Kidney tubule cell (primary cell): ENCODE data around the gene GNS.
"Not testable (repeated sequence)": the region's sequence is repeated elsewhere in the genome, so short reads cannot be mapped to it uniquely, and the experiment has no call there.

Source experiments
- DNase-seq: peaks from one replicate; pipeline ENCODE4 v3.0.0-alpha.2; 2018; ENCODE audit warnings: low spot score

Gene GNS

DNA sequence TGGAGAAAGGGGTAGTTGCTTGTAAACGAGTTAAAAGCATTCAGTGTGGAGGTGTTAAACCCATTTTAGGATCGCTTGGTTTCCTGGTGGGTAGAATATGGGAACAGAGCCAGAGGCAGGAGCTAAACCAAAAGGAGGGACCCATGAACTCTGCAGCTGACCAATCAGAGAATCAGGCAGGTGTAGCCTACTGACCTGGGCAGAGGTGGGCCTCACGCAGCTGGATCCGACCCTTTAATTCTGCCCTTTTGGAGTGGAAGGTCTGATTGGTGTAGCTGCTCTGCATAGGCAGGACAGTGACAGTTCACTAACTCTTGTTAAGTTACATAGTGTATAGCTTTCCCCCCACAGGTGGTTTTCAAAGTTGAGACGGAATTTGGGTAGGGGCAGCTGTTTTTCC is 63.7 kb downstream of the GNS start:
- no peak for DNase-seq

DNA sequence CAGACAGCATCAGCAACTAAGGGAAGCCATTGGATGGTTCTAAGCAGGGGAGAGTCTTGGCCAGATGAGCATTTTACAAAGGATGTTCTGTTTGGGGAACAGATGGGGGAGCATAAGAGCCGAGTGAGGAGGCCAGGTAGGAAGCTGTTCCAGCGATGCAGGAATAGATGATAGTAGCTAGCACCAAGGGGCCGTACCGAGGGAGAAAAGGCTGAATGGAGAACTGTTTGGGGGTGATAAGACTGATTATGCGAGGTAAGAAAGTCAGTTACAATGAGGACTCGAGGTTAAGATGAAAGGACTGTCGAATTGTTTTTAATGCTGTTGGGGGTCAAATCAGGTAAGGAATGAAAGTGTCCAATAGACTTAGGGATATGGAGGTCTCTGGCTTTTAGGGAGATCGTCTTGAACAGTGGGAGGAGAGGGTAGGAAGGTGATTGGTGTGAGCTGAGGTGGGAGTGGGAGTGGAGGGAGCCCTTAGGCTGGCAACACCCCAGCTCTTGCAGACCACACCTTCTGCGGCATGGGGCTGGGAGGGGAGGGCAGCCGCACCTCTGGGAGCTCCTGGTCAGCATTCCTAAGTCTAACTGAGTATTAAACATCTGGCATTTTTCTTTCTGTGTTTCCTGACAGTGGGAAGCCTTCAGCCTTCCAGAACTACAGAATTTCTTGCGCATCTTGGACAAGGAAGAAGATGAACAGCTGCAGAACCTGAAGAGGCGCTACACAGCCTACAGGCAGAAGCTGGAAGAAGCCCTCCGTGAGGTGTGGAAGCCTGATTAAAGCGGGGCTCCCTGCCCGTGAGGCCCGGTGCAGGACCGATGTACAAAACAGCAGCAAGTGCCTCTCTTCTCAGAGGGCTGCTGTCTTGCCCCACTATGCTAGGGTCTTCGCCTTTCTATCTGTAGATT is 64.8 kb downstream of the GNS start:
- DNase-seq, result no peak

DNA sequence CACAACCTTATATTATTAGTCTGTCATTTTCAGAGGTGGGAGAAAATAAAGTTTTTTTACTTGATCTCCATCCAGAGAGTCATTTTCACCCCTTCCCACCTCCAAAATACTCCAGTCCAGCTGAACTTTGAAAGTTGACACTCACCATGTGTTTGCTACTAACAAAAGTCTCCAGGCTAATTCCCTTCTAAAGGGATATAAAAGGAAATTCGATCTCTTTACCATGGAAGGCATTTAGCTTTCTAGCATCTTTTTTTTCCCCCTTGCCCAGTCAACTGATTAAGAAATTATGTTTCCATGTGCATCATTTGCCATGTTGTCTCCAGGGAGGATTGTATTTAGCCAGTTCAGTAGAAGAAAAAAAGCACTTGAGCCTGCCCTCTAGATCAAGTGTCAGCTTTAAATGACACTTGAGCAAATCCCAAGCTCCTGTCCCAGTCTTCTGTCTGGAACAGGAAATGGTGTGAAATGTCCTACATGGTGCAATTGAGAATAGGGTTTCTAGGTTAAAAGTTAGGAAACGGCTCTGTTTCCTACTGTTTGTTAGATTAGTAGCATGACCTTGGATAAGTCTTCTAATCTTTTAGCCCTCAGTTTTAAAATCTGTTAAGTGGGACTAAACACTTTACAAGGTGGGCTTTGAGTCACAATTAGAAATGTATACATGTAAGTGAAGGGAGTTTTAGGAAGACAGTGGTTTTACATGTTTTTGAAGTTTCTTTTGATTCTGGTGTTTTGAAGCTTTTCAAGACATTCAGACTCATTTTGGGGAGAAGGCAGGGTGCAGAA is 67.2 kb downstream of the GNS start:
- DNase-seq, result no peak

DNA sequence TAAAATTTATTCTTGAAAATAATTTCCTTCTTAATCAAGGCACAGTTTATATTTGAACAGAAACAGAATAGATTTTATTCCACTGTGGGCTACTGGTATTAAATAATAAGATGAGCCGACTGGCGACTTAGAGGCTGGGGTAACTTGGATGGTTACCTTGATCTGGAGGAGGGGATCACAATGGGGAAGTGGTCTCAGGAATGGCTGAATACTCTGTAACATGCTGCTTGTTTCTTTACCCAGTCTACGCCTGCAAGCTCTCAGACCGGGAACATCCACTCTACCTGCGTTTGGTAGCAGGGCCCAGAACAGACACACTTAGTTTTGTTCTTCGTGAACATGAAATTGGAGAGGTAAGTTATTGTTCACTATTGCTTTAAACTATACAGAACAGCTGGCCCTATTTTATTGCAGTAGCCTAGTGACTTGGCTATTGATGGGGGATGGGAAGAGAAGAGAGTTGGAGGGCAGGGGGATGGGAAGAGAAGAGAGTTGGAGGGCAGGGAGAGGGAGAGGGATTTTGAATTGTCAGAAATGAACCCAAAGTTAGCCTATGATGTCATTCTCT is 67.9 kb downstream of the GNS start:
- DNase-seq, result no peak

DNA sequence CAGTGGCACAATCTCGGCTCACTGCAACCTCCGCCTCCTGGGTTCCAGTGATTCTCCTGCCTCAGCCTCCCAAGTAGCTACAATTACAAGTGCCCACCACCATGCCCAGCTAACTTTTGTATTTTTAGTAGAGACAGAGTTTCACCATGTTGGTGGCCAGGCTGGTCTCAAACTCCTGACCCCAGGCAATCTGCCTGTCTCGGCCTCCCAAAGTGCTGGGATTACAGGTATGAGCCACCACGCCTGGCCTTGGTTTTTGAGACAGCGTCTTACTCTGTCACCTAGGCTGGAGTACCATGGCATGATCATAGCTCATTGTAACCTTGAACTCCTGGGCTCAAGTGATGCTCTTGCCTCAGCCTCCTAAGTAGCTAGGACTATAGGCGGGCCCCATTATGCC is 69.0 kb downstream of the GNS start:
- DNase-seq, result not testable (repeated sequence)

DNA sequence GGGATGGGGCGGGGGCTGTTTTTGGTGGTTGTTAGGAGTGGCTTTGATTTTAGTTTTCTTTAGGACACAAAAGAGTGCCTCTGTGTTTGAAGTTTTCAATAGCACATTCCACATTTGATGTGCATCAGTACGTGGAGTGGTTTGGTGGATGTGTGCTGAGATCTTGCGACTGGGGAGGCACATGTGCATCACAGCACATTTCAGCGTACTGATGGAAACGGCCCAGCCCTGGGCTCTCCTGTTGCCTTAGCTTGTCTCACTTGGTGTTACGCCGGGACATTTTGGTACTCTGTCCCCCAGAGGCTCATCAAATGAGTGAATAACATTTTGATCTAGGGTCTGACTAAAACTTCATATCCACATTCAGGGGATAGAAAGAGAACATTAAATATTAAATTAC is 70.5 kb downstream of the GNS start:
- no peak for DNase-seq

DNA sequence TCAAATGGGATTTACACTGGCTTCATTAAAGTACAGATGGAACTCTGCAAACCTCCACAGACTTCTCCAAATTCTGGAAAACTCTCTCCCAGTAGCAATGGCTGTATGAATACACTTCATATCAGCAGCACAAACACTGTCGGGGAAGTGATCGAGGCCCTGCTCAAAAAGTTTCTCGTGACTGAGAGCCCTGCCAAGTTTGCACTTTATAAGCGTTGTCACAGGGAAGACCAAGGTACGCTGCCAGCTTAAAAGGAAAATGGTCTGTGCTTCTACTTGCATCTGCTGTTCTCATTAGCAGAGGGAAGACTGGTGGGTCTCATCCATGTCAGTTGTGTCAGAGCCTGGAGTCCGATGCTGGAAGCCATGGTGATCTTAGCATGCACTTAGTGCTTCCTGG is 71.0 kb downstream of the GNS start:
- DNase-seq, result no peak

DNA sequence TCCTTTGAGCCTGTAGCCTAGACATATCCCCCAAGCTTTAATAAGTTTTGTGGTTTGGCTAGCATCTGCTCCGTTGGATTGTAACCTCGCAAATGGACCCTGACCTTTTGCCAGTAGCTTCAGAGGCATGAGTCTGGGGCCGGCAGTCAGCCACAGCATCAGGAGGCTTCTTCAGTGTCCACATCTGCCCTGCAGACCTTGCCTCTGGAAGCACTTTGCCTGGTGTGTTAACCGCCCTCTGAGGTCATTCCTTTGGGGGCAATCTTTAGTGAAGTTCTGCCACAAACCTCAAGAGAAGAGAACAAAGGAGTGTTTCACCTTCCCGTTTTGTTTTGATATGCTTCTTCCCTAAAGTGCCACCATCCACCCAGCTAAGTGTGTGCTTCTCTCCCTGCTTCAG is 71.4 kb downstream of the GNS start:
- no peak for DNase-seq

DNA sequence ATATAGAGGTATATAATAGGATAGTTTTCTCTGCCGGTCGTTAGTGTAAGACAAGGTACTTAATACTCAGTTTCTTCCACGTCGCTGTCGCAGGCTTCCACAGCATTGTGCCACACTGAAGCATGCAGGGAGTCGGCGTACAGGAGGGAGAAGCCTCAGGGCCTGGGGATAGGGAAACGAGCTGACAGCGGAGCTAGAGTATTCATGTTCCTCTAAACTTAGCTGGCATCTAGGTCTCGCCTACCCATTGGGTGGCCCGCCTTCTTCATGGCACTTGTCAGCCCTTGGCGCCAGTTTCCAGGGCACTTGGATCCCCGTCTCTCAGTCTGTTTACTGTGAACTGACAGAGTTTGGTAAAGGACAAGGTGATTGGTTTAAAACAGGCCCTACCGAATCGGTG is 73.6 kb downstream of the GNS start:
- DNase-seq, result no peak

DNA sequence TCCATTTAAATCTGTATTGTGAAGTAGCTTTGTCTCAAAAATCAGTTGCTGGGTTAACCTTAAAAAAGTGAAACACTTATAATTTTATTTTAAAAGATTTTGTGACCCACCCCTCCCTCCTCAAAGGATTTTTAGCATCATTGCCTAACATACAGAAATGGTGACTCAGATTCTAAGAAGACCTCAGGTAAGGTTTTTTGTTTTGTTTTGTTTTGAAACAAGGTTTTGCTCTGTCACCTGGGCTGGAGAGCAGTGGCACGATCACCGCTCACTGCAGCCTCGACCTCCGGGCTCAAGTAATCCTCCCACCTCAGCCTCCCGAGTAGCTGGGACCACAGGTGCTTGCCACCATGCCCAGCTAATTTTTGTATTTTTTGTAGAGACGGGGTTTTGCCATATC is 74.2 kb downstream of the GNS start:
- DNase-seq, result no peak

DNA sequence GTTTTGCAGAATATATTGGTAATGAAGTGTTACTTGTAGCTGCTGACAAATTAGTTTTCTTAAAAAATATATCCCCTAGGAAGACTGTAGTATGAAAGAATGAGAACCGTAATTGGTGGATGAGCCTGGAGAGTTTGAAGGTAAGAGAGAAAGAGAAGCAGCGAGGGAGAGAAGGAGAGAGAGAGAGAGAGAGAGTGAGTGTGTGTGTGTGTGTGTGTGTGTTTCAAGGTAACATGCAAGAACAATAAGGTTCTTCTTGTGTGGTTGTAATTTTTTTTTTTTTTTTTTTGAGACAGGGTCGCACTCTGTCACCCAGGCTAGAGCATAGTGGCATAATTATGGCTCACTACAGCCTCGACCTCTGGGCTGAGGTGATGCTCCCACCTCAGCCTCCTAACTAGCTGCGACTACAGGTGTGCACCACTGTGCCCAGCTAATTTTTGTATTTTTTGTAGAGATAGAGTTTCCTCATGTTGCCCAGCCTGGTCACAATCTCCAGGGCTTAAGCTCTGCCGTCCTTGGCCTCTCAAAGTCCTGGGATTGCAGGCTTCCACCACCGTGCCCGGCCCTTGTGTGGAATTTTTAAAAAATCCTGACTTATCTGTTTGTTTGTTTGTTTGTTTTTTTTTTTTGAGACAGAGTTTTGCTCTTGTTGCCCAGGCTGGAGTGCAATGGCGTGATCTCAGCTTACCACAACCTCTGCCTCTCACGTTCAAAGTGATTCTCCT is 75.2 kb downstream of the GNS start:
- no peak for DNase-seq

DNA sequence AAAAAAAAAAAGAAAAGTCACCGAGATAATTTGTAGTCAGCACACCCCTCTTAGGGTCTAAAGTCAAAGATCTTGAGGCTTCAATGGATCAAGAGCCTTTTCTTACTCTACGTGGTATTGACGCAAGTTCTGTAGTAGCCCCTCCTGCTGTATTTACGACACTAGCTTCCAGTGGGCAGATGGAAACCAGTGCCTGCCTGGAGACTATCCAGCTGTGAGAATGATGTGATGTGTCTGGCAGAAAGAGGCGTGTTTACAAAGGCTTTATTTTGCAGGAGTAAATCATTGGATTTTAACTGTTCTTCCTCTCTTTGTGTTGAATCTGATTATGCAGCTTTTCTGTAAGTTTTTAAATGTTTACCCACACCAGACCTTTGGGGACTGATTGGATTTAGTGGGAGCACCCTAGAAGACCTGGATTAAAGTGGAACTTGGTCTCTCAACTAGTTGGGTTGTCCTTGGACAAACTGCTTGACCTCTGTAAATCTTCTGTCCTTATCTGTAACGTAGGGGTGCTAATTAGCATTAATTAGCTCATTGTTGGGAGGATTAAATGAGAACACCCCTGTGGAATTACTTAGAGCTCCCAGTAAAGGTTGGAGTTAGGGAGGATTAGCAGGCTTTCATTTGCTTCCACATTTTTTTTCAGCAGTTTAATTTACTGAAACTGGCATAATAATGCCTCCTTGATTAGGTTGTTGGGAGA is 76.5 kb downstream of the GNS start:
- no peak for DNase-seq

DNA sequence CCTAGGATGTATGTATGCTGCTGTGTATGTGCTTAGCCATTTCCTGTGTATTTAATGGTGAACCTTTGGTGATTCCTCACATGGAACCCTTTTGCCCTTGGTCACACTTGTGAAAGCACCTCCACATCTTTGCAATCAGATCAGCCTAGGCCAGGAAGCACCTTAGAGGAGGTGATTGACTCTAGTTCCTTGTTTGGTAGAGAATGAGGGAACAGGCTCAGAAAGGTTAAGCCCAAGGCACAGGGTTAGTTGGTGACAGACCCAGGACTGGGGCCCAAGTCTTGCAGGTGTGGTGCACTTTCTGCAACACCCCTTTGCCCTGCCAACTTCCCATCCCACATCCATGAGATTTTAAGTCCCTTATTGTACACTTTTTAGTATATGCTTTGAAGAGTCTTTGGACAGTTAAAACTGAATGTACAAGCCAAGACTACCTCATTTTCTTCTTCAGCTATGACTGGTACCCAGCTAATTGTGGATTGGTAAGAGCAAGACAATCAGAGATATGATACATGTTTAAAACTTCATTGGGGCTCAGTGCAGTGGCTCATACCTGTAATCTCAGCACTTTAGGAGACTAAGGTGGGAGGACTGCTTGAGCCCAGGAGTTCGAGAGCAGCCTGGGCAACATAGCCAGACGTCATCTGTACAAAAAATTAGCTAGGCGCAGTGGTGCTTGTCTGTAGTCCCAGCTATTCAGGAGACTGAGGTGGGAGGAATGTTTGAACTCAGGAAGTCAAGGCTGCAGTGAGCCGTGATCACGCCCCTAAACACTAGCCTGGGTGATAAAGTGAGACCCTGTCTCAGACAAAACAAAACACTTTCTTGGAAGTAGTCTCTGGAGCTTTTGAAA is 77.8 kb downstream of the GNS start:
- no peak for DNase-seq

DNA sequence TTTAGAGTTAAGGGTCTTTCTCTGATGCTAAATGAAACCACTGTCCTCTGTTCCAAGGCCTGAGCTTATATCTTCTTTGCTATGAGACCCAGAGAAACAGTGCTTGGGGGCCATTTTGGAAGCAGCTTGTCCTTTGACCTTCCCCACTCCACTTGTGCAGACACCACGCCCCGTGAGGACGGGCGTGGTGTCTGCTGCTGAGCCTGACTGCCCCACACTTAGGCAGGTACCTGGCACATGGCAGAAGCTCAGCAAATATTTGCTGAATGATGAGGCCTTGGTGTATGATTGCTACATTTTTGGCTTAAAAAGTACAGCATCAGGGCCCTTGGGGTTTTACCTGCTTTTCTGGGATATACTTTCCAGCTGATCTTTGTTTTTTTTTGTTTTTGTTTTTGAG is 79.0 kb downstream of the GNS start:
- peak; percentile 62 for DNase-seq

DNA sequence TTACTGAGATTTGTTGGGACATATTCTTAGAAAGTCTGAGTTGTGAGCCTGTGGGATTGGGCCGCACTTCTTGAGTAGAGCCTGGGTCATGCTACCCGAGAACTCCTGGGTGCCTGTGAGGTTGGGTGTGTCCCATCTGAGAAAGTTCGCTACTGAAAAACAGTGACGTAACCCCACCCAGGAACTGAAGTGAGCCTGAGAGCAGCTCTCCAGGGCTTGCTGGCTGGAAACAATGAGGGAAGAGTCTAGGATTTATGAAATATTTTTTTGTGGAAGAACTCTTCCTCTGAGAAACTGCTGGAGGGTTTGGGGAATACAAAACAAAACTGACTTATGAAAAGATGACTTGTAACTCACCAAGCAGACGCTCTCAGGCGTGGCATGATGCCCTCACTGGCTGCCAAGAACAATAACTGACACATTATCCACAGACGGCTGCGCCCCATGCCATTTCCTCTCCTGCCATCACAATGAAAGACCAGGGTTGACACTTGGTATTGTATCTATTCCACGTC is 79.7 kb downstream of the GNS start:
- peak; percentile 84 for DNase-seq

DNA sequence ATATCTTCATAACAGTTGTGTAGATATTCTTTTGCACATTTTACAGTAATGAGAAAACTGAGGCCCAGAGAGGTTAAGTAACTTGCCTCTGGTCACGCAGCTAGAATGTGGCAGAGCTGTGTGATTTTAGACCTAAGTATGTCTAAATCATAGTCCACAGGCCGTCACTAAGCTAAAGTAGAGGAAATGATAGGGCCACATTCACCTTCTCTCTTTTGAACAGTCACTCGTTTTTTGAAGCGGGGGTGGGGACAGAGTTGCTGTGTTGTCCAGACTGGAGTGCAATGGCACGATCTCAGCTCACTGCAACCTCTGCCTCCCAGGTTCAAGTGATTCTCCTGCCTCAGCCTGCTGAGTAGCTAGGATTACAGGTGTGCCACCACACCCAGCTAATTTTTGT is 80.4 kb downstream of the GNS start:
- DNase-seq, result no peak

DNA sequence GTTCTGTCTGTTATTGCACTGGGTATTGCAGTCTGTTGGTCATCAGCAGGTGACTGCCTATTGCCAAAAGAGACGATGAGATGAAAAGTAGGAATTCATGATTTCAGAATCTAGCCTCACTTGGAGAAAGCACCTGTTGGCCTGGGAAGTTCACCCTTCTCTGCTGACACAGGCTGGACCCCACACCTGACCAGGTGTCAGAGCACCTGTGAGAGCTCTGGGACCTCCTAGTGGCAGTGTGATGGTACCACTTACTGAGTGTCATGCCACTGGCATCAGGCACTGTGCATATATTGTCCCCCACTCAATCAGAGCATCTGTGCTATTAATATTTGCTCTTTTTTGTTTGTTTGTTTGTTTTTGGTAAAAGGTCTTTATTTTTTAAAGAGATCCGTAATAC is 81.0 kb downstream of the GNS start:
- DNase-seq, result no peak

DNA sequence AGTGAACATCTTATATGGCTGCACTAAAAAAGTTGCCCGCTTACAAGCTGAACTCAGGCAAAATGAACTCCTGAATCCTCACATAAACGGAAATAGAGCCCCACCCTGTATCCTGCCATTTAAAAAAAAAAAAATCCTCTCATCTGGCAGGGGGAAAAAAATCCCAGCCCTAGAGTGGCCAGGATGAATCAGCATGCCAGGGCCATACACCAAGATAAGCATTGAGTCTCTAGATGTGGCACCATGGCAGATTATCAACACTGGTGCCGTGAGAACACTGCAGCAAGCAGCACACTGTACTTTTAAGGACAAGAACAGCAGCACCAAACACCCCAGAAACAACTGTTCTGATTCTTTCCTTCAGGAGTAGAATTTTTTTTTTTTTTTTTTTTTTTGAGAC is 83.4 kb downstream of the GNS start:
- no peak for DNase-seq

DNA sequence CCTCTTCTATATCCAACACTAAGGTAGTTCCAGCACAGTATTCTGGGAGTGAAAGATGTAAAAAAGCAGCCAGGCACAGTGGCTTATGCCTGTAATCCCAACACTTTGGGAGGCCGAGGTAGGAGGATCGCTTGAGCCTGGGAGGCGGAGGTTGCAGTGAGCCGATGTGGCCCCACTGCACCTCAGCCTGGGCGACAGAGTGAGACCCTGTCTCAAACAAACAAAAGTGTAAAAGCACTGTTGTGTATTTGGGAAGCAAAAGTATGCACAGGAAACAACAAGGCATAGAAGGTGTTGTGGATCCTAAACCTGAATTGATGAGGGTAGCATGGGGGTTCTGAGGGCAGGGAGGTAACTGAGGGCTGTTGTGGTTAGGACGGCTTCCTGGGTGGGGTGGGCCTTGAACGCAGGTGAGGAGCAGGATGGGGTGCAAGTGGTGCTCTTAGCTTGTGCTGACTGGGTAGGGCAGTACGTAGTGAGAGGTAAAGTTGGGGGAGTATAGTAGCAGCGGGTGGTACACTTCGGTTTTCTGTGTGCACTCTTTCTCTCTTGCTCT is 84.8 kb downstream of the GNS start:
- no peak for DNase-seq

DNA sequence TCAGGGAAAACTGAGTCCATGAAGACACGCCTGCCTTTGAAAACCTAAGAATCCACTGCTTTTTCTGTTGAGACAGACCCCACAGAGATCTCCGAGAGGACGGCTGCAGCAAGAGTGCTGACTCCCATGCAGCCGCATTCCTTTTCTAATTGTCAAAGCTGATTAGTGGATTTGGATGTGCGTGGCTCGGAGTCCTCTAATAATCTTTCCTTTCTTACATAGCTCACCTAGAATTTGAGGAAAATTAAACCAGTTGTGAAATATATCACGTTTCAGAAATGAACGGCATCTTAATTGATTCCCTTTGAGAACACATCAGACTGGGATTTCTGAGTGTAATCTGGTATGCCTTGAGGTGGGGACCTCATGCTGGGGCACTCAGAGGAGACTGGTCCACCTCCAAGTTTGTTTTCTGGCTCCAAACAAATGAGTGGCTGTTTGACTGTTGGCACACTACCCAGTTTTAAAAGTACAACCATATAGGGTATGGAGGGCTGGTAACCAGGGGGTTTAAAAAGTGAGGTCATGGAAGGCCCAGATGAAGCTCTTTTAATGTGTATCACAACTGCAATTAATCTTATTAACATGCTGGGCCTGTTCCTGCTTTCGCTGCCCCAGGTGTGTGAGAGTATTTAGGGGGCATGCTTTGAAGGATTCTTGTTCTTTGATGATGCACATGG is 85.6 kb downstream of the GNS start:
- DNase-seq, result no peak
